Right atrium auricular region (tissue), 2 donors: Measurements from ENCODE around the gene NOTCH3. TPM values are rescaled to one million over a fixed set of nuclear protein-coding genes. Genes with fewer than 3 reads are reported as not detected.

Source experiments
- DNase-seq: peaks from one replicate; pipeline ENCODE4 v3.0.0-alpha.2; 2019; ENCODE audit warnings: low spot score
- H3K27ac ChIP-seq, 2 donors: fragments of 200-600 bp; sonication (generic); 1 replicate in 1 of 2; 2 replicates in 1 of 2; pipeline ENCODE4 v1.5.1; 2016 to 2019
- H3K27me3 ChIP-seq, 2 donors: fragments of 200-600 bp; sonication (generic); one replicate each; pipeline versions ENCODE4 v1.5.1 to v1.6.0; 2017 to 2019
- H3K36me3 ChIP-seq: fragments of 200-600 bp; sonication (generic); one replicate; pipeline ENCODE4 v1.5.1; 2016
- H3K4me1 ChIP-seq, 2 donors: fragments of 200-600 bp; sonication (generic); one replicate each; pipeline versions ENCODE4 v1.5.1 to v1.6.0; 2017 to 2019
- H3K4me3 ChIP-seq, 2 donors: fragments of 200-600 bp; sonication (generic); 1 replicate in 1 of 2; 2 replicates in 1 of 2; pipeline ENCODE4 v1.5.1; 2017 to 2019; ENCODE audit warnings: mild to moderate bottlenecking in 1 of 2, moderate library complexity in 1 of 2
- H3K9me3 ChIP-seq, 2 donors: fragments of 200-600 bp; sonication (generic); one replicate each; pipeline ENCODE4 v1.5.1; 2019
- CTCF ChIP-seq, 2 donors: fragments of 200-600 bp; sonication (generic); IDR thresholded peaks; one replicate each; pipeline ENCODE4 v1.5.1; 2019; ENCODE audit warnings: antibody characterized with exemption in 2 of 2
- total RNA-seq, 2 donors: library from RNA; depleted of rRNA; stranded (reverse); fragments of >200 nt; gene quantifications; one replicate each; pipeline ENCODE4 v1.1.0, GENCODE V29; 2016

The NOTCH3 gene
- total RNA-seq, 2 donors from 2014 or later = 16.8 to 34.2 TPM

GRCh38 chr19:15154002-15154612 lies 46.7 kb downstream of the NOTCH3 start:
- no peak for DNase-seq
- Histone ChIP-seq H3K9me3 (peaks cover 0 to 9% of the 10 kb centered on the region in 2 donors), H3K4me3 (no peak overlapping the region), H3K27me3 (no peaks in the 10 kb centered on the region), H3K4me1 (no peaks in the 10 kb centered on the region), H3K27ac (no peak overlapping the region), H3K36me3 (no peaks in the 10 kb centered on the region)
- peak in 1 of 2 donors; percentile 53 for TF ChIP-seq CTCF (IDR thresholded peaks at IDR 0.05)

GRCh38 chr19:15149737-15150136 lies 51.1 kb downstream of the NOTCH3 start:
- Histone ChIP-seq H3K4me1 (no peaks in the 10 kb centered on the region), H3K4me3 (no peak overlapping the region), H3K9me3 (peaks cover 0 to 6% of the 10 kb centered on the region in 2 donors), H3K27me3 (no peaks in the 10 kb centered on the region), H3K36me3 (no peaks in the 10 kb centered on the region), H3K27ac (no peak overlapping the region)
- no peak for TF ChIP-seq CTCF (IDR thresholded peaks at IDR 0.05)
- DNase-seq = no peak

- no peaks in the 10 kb centered on the region for H3K4me1 ChIP-seq
- no peaks in the 10 kb centered on the region for H3K9me3 ChIP-seq
- no peaks in the 10 kb centered on the region for H3K27me3 ChIP-seq
- no peak for TF ChIP-seq CTCF (IDR thresholded peaks at IDR 0.05)
- H3K4me3 ChIP-seq = no peak overlapping the region
- H3K27ac ChIP-seq = no peak overlapping the region
- no peak for DNase-seq
- H3K36me3 ChIP-seq = no peaks in the 10 kb centered on the region
Observed at GRCh38 chr19:15147090-15147489, 53.7 kb downstream of the NOTCH3 start.

- Histone ChIP-seq H3K4me1 (no peaks in the 10 kb centered on the region), H3K36me3 (no peaks in the 10 kb centered on the region), H3K27ac (no peak overlapping the region), H3K27me3 (no peaks in the 10 kb centered on the region), H3K4me3 (no peak overlapping the region), H3K9me3 (peaks cover 0 to 4% of the 10 kb centered on the region in 2 donors)
- TF ChIP-seq CTCF (IDR thresholded peaks at IDR 0.05) = no peak
- no peak for DNase-seq
Observed at GRCh38 chr19:15144046-15144646, 56.6 kb downstream of the NOTCH3 start.

GRCh38 chr19:15142313-15142712 lies 58.5 kb downstream of the NOTCH3 start:
- Histone ChIP-seq H3K9me3 (peaks cover 0 to 8% of the 10 kb centered on the region in 2 donors), H3K4me1 (no peaks in the 10 kb centered on the region), H3K4me3 (no peak overlapping the region), H3K27ac (no peak overlapping the region), H3K36me3 (no peaks in the 10 kb centered on the region), H3K27me3 (no peaks in the 10 kb centered on the region)
- TF ChIP-seq CTCF (IDR thresholded peaks at IDR 0.05) = no peak
- DNase-seq = no peak

- DNase-seq = no peak
- H3K4me3 ChIP-seq = no peak overlapping the region
- H3K9me3 ChIP-seq = peaks cover 0 to 8% of the 10 kb centered on the region in 2 donors
Observed at GRCh38 chr19:15141143-15141542, 59.7 kb downstream of the NOTCH3 start.

More at GRCh38 chr19:15141143-15141542, 59.7 kb downstream of the NOTCH3 start:
- no peaks in the 10 kb centered on the region for H3K27me3 ChIP-seq
- H3K27ac ChIP-seq = no peak overlapping the region
- H3K36me3 ChIP-seq = no peaks in the 10 kb centered on the region
- TF ChIP-seq CTCF (IDR thresholded peaks at IDR 0.05) = no peak
- no peaks in the 10 kb centered on the region for H3K4me1 ChIP-seq
